GM18873 (cell line): ENCODE results near the gene SLC29A1.
A peak's percentile ranks its signal among the peaks of the same experiment; 100 is the strongest.
"Not testable (repeated sequence)": the region's sequence is repeated elsewhere in the genome, so short reads cannot be mapped to it uniquely, and the experiment has no call there.

Experiments
- ATAC-seq: cut with Tn5 transposase; IDR thresholded peaks from one replicate; pipeline ENCODE4 v1.9.1; 2021; ENCODE audit warnings: mild to moderate bottlenecking, moderate library complexity, moderate number of reproducible peaks; ENCODE audit not compliant: unreplicated experiment, low FRiP score

Gene SLC29A1

DNA sequence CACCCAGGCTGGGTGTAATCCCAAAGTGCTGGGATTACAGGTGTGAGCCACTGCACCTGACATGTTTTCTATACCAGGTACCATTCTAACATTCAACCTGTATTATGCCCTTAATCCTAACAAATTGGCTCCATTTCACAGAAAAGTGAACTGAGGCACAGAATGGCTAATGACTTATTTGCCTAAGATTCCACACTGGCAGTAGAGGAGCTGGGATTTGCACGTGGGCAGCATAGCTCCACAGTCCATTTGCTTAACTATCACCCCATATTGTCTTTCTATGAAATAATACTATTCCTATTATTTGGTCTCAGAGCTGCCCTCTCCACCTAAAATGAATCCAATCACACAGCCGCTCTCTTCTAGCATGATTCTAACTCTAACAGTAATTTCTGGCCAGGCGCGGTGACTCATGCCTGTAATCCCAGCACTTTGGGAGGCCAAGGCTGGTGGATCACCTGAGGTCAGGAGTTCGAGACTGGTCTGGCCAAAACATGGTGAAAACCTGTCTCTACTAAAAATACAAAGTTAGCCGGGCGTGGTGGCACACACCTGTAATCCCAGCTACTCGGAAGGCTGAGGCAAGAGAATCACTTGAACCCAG, 30.0 kb upstream of the SLC29A1 start:
- ATAC-seq, result no peak

DNA sequence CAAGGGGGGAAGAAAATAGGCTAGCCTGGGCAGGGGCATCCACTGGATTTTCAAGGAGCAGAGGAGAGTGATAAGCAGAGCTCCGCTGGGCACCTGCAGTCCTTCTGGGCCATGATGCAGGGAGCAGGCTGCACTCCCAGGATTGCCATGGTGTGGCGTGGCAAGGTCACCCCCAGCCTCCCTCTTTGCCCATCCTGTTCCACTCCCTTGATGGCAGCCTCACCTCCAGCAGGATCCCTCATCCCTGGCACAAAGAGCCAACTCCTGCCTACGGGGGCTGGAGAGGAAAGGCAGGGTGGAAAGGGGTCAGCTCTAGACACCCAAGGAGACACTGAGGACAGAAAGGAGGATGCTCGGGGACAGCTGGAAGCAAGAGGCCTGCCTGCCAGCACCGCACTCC, 29.1 kb upstream of the SLC29A1 start:
- no peak for ATAC-seq

DNA sequence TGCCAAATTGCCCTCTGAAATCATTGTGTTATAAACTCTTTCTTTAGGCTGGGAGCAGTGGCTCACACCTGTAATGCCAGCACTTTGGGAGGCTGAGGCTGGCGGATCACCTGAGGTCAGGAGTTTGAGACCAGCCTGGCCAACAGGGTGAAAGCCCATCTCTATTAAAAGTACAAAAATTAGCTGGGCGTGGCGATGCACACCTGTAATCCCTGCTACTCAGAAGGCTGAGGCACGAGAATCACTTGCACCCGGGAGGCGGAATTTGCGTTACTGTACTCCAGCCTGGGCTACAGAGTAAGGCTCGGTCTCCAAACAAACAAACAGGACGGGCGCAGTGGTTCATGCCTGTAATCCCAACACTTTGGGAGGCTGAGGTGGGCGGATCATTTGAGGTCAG, 27.0 kb upstream of the SLC29A1 start:
- not testable (repeated sequence) for ATAC-seq

DNA sequence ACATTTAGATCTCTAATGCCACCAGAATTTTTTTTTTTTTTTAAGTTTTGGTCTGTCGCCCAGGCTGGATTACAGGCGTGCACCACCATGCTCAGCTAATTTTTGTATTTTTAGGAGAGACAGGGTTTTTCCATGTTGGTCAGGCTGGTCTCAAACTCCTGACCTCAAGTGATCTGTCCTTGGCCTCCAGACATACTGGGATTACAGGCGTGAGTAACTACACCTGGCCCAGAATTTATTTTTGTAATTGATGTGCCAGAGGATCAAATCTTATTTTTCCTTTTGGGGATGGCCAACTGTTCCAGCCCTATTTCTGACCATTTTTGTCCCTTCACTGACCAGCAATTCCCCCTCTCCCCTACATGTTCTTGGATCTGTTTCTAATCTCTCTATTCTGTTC, 24.7 kb upstream of the SLC29A1 start:
- ATAC-seq, result no peak

DNA sequence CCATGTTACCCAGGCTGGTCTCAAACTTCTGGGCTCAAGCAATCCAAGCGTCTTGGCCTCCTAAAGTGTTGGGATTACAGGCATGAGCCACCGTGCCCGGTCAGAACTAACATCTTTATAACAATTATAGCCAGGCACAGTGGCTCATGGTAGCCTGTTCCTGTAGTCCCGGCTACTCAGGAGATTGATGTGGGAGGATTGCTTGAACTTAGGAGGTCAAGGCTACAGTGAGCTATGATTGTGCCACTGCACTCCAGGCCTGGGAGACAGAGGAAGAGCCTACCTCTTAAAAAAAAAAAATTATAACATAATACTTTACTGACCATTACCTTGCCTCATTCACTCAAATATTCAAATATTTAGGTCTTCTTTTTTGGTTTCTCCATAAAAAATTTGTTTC, 23.5 kb upstream of the SLC29A1 start:
- ATAC-seq, result no peak

DNA sequence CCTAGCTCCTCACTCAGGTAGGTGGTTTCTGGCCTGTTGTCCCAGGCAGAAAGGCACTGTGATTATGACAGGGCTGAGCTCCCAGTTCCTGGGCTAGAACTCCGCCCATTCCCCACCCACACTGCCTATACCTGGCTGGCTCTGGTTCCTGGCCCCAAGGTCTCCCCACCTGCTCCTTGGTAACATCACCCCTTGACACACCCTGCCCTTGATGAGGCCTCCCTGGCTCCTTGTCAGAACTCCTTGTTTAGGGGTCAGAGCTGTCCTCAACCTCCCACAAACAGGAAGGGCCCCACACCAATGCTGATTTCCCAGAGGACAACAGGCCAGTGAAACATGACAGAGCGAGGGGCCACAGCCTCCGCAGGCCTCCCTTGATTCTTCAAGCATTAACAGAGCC, 22.2 kb upstream of the SLC29A1 start:
- no peak for ATAC-seq

DNA sequence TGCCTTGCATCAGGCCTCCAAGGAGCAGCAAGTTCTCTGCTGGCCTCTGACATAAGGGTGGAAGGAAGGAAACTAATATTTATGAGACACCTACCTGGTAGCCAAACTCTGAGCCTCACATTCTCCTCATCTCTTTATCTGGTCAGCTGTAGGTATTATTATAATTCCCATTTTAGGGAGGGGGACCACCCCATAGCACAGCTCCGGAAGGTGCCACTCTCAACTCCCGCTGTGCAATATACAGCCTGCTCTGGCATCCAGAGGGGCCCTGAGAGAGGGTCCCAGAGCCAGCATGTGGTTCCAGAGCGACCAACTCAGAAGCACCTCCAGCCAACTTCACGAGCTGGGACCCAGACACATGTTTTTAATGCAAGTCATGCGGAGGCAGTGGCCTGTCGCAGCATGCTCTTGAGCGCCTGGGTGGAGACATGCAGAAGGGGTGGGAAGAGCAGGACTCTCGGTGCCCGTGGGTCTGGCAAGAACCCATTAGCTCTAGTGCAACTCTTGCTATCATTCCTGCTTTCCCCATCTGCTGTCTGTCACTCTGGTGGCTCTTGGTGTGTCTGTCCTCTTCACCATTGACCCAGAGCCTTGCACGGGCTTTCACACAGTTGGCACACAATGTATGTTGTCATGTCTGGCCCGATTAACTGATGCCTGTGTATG, 21.6 kb upstream of the SLC29A1 start:
- ATAC-seq, result no peak

DNA sequence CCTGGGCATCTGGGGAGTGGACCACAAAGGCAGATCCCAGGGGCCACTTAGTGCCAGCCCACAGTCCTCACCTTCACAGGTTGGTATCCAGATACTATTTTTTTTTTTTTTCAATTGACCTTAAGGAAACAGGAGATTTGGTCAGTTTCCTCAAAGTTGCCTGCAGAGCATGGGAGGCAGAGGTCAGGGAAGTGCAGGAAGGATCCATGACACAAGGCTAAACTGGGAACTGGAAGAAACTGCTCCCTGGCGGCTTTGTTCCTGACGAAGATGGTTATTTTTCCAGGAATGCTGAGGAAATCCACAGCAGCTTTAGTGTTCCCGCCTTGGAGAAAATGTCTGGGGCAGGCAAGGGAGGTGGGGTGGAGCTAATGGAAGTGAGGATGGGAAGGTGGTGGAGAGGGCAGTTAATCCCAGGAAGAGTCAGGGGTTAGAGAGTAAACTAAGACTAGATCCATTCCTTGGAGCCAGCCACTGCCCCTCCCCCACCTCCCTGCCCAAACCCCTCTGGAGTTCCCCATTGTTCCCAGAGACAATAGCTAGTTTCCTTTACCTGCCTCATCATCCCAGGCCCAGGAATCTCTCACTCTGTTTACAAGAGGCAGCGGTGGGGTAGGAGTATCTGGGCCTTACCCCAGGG, 20.9 kb upstream of the SLC29A1 start:
- ATAC-seq, result no peak

DNA sequence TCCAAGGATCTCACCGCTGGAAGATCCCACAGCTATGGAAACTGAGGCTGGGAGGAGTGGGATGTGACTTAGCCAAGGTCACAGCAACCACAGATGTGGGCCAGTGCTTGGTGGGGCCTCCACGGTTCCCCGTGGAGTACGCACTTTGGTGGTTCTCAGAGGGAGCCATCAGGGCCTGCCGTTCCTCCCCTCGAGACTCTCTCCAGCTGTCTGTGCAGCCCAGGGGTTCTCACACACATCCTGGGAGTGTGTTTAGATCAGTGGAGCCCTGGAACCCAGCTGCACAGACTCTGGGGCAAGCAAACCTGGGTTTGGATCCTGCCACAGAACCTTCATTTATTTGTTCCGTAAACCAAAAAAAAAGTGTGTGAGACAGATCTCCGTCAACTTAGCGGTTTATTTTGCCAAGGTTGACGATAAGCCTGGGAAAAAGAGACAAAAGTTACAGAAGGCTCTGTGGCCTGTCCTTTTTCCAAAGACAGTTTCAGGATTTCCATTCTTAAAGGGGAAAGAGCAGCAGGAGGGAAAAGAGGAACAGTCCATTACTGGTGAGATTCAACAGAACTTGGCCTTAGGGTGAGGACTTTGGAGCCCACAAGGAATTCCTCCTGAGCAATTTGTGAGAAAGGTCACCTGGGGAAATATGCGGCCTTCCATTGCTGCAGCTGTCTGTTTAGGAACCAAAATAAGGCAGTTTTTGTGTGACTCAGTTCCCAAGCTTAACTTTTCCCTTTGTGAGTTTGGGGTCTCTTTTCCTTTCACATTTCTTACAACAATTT, 20.2 kb upstream of the SLC29A1 start:
- ATAC-seq, result no peak

DNA sequence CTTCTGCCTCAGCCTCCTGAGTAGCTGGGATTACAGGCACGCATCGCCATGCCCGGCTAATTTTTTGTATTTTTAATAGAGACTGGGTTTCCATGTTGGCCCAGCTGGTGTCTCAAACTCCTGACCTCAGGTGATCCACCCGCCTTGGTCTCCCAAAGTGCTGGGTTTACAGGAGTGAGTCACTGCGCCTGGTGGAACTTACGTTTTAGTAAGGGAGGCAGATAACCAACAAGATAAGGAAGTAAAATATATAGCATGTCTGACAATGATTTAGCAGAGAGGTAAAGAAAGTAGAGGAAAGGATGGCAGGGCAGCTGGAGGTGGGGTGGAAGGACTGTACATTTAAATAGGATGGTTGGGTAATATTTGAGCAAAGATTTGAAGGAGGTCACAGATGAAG, 19.4 kb upstream of the SLC29A1 start:
- ATAC-seq, result no peak

DNA sequence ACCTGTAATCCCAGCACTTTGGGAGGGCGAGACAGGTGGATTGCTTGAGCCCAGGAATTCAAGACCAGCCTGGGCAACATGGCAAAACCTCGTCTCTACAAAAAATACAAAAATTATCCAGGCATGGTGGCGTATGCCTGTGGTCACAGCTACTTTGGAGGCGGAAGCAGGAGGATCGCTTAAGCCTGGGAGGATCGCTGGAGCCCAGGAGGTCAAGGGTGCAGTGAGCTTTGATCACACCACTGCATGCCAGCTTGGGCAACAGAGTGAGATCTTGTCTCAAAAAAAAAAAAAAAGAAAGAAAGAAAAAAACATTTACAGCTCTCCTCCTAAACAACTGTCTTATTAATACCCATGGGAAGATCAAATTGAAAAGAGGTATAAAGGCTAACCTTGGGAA, 15.4 kb upstream of the SLC29A1 start:
- ATAC-seq, result no peak

DNA sequence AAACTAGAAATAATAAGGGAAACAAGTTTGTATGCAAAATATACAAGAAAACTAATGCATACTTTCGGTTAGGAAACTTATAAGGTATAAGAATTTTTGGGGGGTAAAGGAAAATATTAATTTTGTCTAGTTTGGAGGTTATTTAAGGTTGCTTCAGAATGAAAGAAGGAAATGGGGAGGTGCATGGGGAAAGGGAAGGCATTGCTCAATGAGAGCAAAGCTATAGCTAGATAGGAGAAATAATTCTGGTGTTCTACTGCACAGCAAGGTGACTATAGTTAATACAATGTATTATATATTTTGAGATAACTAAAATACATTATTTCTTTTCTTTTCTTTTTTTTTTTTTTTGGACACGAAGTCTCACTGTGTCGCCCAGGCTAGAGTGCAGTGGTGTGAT, 12.1 kb upstream of the SLC29A1 start:
- no peak for ATAC-seq

DNA sequence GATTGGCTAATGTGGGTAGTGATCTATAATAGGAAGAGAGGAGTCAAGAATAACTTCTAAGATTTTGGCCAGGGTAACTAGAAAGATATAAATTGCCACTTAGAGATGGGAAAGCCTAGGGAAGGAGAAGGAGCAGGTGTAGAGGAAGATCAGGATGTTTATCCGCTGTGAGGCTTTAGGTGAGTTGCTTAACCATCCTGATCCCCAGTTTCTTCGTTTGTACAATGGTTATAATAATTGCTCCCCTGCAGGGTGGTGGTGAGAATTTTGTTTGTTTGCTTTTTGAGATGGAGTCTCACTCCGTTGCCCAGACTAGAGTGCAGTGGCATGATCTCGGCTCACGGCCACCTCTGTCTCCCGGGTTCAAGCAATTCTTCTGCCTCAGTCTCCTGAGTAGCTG, 9.1 kb upstream of the SLC29A1 start:
- ATAC-seq, result no peak

DNA sequence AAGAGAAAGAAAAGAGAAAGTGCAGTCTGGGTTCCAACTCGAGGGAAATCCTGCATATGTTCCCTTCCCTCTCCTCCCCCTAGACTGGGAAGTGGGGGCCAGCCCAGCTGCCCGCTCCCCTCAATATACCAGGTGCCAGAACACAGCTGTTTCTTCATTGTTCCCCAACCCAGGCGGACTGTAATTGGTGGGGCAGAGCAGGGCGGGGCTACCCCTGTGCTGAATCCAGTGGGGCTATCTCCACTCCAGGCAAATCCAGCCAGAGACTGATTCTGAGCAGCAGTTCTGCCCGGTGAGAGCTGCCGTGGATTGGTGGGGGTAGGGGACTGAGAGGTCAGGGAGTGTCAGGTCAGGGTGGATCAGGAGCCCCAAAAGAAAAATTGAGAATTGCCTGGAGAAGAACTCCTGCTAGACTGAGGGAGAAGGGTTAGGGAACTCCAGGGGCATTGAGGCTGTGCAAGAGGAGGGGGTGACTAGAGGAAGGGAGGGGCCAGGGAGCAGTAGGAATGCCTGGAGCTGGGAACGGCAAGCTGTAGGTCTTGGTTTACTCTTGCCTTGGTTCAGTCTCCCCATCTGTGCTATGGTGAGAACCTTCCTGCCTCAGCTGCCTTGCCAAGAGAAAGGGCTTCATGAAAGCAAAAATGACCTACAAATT, 6.6 kb upstream of the SLC29A1 start, which contains the start of gene MYMX:
Gene MYMX, plus strand, starts transcription at position 250 of the 655 bp plus-strand sequence. CDS start 546 bp downstream, outside the sequence.
- ATAC-seq, result no peak

DNA sequence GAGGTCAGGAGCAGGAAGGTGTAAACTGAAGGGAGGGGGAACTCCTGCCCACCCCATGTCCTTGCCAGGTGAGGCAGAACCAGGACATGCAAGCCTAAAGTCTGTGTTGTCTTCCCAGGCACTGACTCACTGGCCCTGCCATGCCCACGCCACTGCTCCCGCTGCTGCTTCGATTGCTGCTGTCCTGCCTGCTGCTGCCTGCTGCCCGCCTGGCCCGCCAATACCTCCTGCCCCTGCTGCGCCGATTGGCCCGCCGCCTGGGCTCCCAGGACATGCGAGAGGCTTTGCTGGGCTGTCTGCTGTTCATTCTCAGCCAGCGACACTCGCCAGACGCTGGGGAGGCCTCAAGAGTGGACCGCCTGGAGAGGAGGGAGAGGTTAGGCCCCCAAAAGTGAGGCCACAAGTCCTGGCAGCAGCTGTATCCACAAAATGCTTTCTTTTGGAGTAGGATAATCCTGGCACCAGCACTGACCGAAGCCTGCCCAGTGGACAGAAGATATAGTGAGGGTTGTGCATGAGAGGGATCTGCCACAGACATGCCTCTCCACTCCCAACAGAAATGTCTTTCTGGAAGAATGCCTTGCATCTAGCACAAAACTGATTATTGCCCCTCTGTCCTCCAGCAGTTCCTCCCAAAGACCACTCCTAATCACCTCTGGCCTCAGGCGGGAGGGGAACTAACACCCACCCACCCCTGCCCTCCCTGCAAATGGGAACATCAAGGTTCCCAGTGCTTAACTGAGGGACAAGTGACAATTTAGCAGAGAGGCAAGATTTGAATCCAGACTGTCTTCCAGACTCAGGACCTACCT, 5.9 kb upstream of the SLC29A1 start:
- ATAC-seq, result no peak

DNA sequence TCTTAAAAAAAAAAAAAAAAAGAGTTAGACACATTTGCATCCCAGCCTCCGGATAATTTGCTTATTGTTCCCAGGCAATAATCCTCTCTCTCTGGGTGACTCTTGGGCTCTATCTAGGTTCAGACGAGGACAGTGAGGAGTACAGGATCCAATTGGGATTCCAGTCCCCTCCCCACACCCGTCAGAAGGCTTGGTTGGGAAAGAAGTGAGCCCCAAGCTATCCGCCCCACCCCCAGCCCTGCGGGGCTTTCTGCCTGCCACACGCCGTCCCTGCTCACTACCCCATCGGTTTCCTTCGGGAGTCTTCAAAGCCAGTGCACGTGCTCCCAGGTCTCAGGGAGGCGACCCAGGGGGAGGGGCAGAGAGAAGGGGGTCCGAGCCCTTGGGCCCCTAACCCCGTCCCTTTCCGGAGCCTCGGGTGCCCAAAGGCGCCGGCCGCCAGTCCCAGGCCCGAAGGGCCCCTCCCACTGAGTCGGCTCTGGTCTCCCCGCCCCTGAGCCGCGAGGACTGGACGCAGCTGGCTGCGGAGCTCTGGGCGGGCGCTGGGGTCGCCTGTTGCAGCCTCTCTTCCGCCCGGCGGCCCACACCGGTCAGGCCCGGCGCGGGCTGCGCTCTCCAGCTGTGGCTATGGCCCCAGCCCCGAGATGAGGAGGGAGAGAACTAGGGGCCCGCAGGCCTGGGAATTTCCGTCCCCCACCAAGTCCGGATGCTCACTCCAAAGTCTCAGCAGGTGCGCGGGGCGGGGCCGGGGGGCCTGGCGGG, 4.2 kb upstream of the SLC29A1 start:
- ATAC-seq, result peak; percentile 38

DNA sequence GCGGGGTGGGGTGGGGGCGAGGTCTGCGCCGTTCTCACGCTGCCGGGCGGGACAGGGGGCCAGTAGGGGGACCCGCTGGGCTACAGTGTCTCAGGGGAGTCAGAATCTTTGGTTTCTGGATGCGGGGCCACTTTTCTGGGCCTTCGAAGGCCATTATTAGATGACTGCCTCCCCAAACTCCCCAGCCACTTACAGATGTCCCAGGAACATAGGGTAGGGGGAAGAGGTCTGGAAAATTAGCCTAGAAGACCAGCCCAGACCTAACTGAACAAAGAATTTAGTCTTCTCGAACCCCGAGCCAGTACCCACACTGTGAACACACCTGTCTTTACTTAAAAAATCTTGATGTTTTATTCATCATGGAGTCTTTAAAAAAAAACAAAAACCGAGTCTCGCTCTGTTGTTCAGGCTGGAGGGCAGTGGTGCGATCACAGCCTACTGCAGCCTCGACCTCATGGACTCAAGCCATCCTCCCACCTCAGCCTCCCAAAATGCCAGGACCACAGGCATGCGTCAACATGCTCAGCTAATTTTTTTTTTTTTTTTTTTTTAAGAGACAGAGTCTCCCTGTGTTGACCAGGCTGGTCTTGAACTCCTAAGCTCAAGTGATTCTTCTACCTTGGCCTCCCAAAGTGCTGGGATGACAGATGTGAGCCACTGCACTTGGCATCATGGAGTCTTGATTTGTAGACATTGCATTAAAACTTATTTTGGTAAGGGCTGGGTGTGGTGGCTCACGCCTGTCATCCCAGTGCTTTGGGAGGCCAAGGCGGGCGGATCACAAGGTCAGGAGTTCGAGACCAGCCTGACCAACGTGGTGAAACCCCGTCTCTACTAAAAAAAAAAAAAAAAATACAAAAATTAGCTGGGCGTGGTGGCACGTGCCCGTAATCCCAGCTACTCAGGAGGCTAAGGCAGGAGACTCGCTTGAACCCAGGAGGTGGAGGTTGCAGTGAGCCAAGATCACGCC, 3.3 kb upstream of the SLC29A1 start:
- ATAC-seq, result no peak

DNA sequence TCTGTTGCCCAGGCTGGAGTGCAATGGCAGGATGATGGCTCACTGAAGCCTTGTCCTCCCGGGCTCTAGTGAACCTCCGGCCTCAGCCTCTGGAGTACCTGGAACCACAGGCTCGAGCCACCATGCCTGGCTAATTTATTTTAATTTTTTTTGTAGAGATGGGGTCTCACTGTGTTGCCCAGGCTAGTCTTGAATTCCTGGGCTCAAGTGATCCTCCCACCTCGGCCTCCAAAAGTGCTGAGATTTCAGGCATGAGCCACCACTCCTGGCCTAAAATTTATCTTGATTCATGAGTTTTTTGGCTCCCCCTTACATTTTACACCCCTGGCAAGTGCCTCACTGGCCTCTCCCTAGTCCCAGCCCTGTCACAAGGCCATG, 2.5 kb upstream of the SLC29A1 start:
- no peak for ATAC-seq
